Upper lobe of left lung (tissue), 4 donors: ENCODE measurements around the gene SNX10.

Experiments used
- CTCF ChIP-seq, 6 experiments: fragments of 450-650 bp in 4 of 6; fragments of 200-600 bp in 2 of 6; sonication (generic) in 2 of 6; IDR thresholded peaks; one replicate each; pipeline ENCODE4 v1.5.1; 2016 to 2019; ENCODE audit warnings: antibody characterized with exemption in 6 of 6
- POLR2A ChIP-seq, 4 donors: fragments of 450-650 bp; IDR thresholded peaks; one replicate each; pipeline ENCODE4 v1.5.1; 2016 to 2017; ENCODE audit warnings: antibody characterized with exemption in 4 of 4, mild to moderate bottlenecking in 2 of 4

- TF ChIP-seq POLR2A (IDR thresholded peaks at IDR 0.05) = no peak
- no peak for TF ChIP-seq CTCF (IDR thresholded peaks at IDR 0.05)
These were observed 2.1 kb downstream of the SNX10 start for GRCh38 chr7:26293569-26294308.
